ENCODE results near the gene UBALD1. TPM values are rescaled to one million over a fixed set of nuclear protein-coding genes. Genes with fewer than 3 reads are reported as not detected.

UBALD1 gene
- total and polyA plus RNA-seq, 2 donors (not counting 3 experiments of a cell fraction or from before 2014, with no cell fraction given): 24.8 to 41.6 TPM

DNA sequence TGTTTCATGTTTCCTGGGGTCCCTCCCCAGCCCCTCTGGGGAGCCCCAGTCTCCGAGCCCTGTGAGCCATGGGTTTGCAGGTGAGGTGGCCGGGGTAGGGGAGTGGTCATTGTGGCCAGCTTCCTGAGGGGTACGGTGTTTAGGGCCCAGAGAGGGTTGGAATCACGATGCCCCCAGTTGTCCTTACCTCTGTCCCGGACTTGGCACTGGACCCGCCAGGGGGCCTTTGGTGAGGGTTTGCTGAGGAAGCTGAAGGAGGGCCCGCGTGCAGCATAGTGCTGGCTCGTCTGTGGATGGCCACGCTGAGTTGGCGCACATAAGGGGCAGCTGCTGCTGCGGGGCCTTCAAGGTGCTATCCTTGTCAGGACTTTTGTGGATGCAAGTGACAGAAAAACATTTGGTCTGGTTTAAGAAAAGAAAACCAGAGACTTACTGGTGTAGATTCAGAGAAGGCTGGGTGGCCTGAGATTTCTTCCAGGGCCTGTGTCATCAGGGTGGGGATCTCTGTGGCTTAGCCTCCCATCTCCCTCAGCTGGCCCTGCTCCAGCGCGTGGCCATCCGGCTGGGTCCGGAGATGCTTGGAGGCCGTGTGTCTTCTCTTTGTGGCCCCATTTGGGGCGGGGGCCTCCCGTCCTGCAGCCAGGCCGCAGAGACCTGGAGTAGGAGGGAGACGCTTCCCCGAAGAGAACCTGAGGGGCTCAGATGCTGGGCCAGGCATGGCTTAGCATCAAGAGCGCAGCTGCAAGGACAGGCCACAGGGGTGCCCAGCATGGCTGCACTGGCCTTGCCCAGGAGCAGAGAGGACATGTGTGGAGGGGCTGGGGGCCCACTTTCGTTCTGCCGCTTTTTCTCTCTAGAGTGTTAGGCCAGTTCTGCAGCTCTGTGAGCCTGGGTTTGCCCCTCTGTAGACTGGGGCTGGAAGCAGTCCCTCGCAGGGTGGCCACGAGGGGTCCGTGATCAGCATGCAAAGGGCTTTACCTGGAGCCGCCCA, 45.0 kb upstream of the UBALD1 start:
- Histone ChIP-seq H3K79me2 (ENCODE audit: control insufficient read depth, insufficient read depth, low read length) (no peaks in the 10 kb centered on the region), H3K9me3 (replicated peaks; ENCODE audit: control insufficient read depth, insufficient read depth, low read length) (no peaks in the 10 kb centered on the region), H3K9ac (replicated peaks; ENCODE audit: extremely low read depth, insufficient read depth, low read length) (no peak overlapping the region), H3K27me3 (ENCODE audit: control insufficient read depth in 2 of 2, insufficient read depth in 2 of 2, low read length in 2 of 2) (no peaks in the 10 kb centered on the region), H3K9me1 (replicated peaks; ENCODE audit: control insufficient read depth, extremely low read depth, insufficient read depth, low read length) (no peaks in the 10 kb centered on the region), H3K4me2 (ENCODE audit: insufficient read depth, low read length) (no peak overlapping the region), H3K4me3 (replicated peaks in 1 of 3; ENCODE audit: insufficient read depth in 1 of 3, low read depth in 1 of 3, low read length in 3 of 3) (no peak overlapping the region), H3K27ac (ENCODE audit: insufficient read depth, low read depth, low read length) (no peak overlapping the region), H3K36me3 (ENCODE audit: control insufficient read depth in 2 of 2, extremely low read depth in 1 of 2, insufficient read depth in 2 of 2, low read length in 2 of 2) (peaks cover 4 to 30% of the 10 kb centered on the region in 2 experiments), H4K20me1 (replicated peaks; ENCODE audit: control insufficient read depth, extremely low read depth, insufficient read depth, low read length) (no peaks in the 10 kb centered on the region), H2AFZ (ENCODE audit: low read depth, low read length) (no peak overlapping the region), H3K4me1 (ENCODE audit: control insufficient read depth, extremely low read depth, insufficient read depth, low read length) (no peaks in the 10 kb centered on the region)
- ChIA-PET POLR2A (no interaction called here), CTCF (interaction anchor here (1.6 kb wide), 1 partner anchor 9 kb away, joined by 5 read pairs; no protein-coding TSS in a partner anchor)
- BruUV-seq (replicated peaks): no TSS peak
- intact Hi-C loops (cut with micrococcal nuclease) (no loop called here), dilution Hi-C loops (cut with MboI; ENCODE audit: extremely low pct_ligation_motif_present, low sequenced_read_pairs) (no loop called here)
- no peak for FAIRE-seq
- no peak for TF ChIP-seq JUN (IDR thresholded peaks at IDR 0.05; ENCODE audit: borderline replicate concordance, insufficient read depth, insufficient read length, low read depth)
- no peak for TF ChIP-seq POLR2AphosphoS5 (IDR thresholded peaks at IDR 0.05; ENCODE audit: insufficient read depth, low read depth, low read length)
- TF ChIP-seq, protein P1, sequence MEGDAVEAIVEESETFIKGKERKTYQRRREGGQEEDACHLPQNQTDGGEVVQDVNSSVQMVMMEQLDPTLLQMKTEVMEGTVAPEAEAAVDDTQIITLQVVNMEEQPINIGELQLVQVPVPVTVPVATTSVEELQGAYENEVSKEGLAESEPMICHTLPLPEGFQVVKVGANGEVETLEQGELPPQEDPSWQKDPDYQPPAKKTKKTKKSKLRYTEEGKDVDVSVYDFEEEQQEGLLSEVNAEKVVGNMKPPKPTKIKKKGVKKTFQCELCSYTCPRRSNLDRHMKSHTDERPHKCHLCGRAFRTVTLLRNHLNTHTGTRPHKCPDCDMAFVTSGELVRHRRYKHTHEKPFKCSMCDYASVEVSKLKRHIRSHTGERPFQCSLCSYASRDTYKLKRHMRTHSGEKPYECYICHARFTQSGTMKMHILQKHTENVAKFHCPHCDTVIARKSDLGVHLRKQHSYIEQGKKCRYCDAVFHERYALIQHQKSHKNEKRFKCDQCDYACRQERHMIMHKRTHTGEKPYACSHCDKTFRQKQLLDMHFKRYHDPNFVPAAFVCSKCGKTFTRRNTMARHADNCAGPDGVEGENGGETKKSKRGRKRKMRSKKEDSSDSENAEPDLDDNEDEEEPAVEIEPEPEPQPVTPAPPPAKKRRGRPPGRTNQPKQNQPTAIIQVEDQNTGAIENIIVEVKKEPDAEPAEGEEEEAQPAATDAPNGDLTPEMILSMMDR (IDR thresholded peaks at IDR 0.05; ENCODE audit: extremely low read depth in 1 of 2, insufficient read depth in 1 of 2, low read depth in 1 of 2, low read length in 2 of 2): no peak
- TF ChIP-seq FOS (IDR thresholded peaks at IDR 0.05; ENCODE audit: borderline replicate concordance, insufficient read depth, low read length): no peak
- TF ChIP-seq EZH2 (IDR thresholded peaks at IDR 0.05; ENCODE audit: borderline replicate concordance, low read depth, low read length, severe bottlenecking): no peak
- no peak for TF ChIP-seq POLR2A (IDR thresholded peaks at IDR 0.05; ENCODE audit: low read depth, low read length)
- TF ChIP-seq MYC (IDR thresholded peaks at IDR 0.05; ENCODE audit: low read depth, low read length): no peak
- DNase-seq (ENCODE audit: low read depth, low spot score): no peak
